GM12878 (cell line): ENCODE measurements around the gene CD9. TPM values are rescaled to one million over a fixed set of nuclear protein-coding genes. Genes with fewer than 3 reads are reported as not detected.

ENCODE experiments used
- ATAC-seq: fragments of 200-7000 bp; cut with Tn5 transposase; 3 replicates; pipeline ENCODE4 v1.9.1; 2020; ENCODE audit warnings: mild to moderate bottlenecking, moderate library complexity
- BruUV-seq: library from RNA; stranded (reverse); fragments of 400-500 nt; replicated peaks from 2 replicates; lab custom pipeline; 2021; lab: Mats Ljungman, UMichigan
- CTCF ChIA-PET: fragments of 300-600 bp; sonication (Branson Sonifier 250); formaldehyde crosslinking; extraction: SDS; loops from one replicate; lab custom pipeline; 2021; ENCODE audit warnings: inconsistent platforms; lab: Yijun Ruan, JAX
- POLR2A ChIA-PET: fragments of 350-600 bp; formaldehyde crosslinking; extraction: SDS; loops from one replicate; lab custom pipeline; 2021; ENCODE audit warnings: inconsistent platforms; lab: Charles Lee
- RAD21 ChIA-PET: fragments of 300-600 bp; sonication (Branson Sonifier 250); formaldehyde crosslinking; loops from one replicate; lab custom pipeline; 2023; ENCODE audit warnings: antibody characterized with exemption; ENCODE audit not compliant: unreplicated experiment; lab: Charles Lee
- SMC1A ChIA-PET: fragments of 300-600 bp; sonication (Branson Sonifier 250); formaldehyde crosslinking; loops from one replicate; lab custom pipeline; 2023; ENCODE audit not compliant: unreplicated experiment, uncharacterized antibody; lab: Charles Lee
- DNase-seq: peaks from one replicate; pipeline ENCODE4 v3.0.0-alpha.2; 2011; ENCODE audit warnings: low read depth, low spot score
- FAIRE-seq: peaks from 3 replicates; lab custom pipeline; 2011; peaks lifted over from hg19 to GRCh38; lab: Jason Lieb, UNC
- H2AFZ ChIP-seq: 2 replicates; pipeline ENCODE4 v1.6.0; 2011; ENCODE audit warnings: low read depth, low read length, control low read depth; ENCODE audit not compliant: control insufficient read depth
- H3K27ac ChIP-seq: 2 replicates; pipeline ENCODE4 v1.5.1; 2011; ENCODE audit warnings: control low read depth; ENCODE audit not compliant: control insufficient read depth, insufficient read depth
- H3K27me3 ChIP-seq, 2 experiments: replicated peaks in 1 of 2; 2 replicates each; pipeline versions ENCODE4 v1.6.0 to v1.6.1; 2011; ENCODE audit warnings: low read length in 1 of 2; ENCODE audit not compliant: control insufficient read depth in 2 of 2, insufficient read depth in 2 of 2
- H3K36me3 ChIP-seq, 2 experiments: 2 replicates each; pipeline ENCODE4 v1.5.1; 2011; ENCODE audit warnings: low read length in 1 of 2; ENCODE audit not compliant: control insufficient read depth in 2 of 2, insufficient read depth in 2 of 2
- H3K4me1 ChIP-seq: 2 replicates; pipeline ENCODE4 v1.6.1; 2011; ENCODE audit warnings: mild to moderate bottlenecking, low read length, moderate library complexity, mixed read lengths; ENCODE audit not compliant: control insufficient read depth, insufficient read depth
- H3K4me2 ChIP-seq: 2 replicates; pipeline ENCODE4 v1.6.0; 2011; ENCODE audit warnings: control low read depth; ENCODE audit not compliant: control insufficient read depth, insufficient read depth
- H3K4me3 ChIP-seq: fragments of 200-600 bp; sonication (generic); 2 replicates; pipeline ENCODE4 v1.5.1; 2016
- H3K79me2 ChIP-seq: 2 replicates; pipeline ENCODE4 v1.6.0; 2011; ENCODE audit warnings: low read length; ENCODE audit not compliant: control insufficient read depth, insufficient read depth
- H3K9ac ChIP-seq: 2 replicates; pipeline ENCODE4 v1.8.0; 2011; ENCODE audit warnings: low read length, control low read depth, mixed read lengths; ENCODE audit not compliant: control insufficient read depth, insufficient read depth
- H3K9me3 ChIP-seq: replicated peaks from 3 replicates; pipeline ENCODE4 v1.5.1; 2011; ENCODE audit warnings: mild to moderate bottlenecking, low read length; ENCODE audit not compliant: control insufficient read depth, insufficient read depth
- H4K20me1 ChIP-seq: 2 replicates; pipeline ENCODE4 v1.6.0; 2011; ENCODE audit not compliant: control insufficient read depth, insufficient read depth
- CBX3 ChIP-seq: fragments of 200-600 bp; sonication (generic); IDR thresholded peaks from 2 replicates; pipeline ENCODE4 v1.6.1; 2016; ENCODE audit warnings: low read depth, borderline replicate concordance
- CREB1 ChIP-seq: IDR thresholded peaks from 2 replicates; pipeline ENCODE4 v1.6.1; 2012; ENCODE audit warnings: low read depth, mild to moderate bottlenecking, inconsistent platforms
- EZH2 ChIP-seq: IDR thresholded peaks from 2 replicates; pipeline ENCODE4 v1.6.1; 2012; ENCODE audit warnings: low read depth, mild to moderate bottlenecking, control low read depth, inconsistent platforms, low read length, borderline replicate concordance; ENCODE audit not compliant: control insufficient read depth
- FOXK2 ChIP-seq: fragments of 450-650 bp; IDR thresholded peaks from 2 replicates; pipeline ENCODE4 v1.6.1; 2017; ENCODE audit warnings: mild to moderate bottlenecking, moderate library complexity
- IRF4 ChIP-seq: IDR thresholded peaks from 2 replicates; pipeline ENCODE4 v1.6.1; 2011; ENCODE audit warnings: low read depth, low read length
- MXI1 ChIP-seq: fragments of 150-350 bp; IDR thresholded peaks from 2 replicates; pipeline ENCODE4 v1.6.1; 2011; ENCODE audit warnings: low read depth, mild to moderate bottlenecking, inconsistent platforms, low read length, improper control_type of control experiment
- MYC ChIP-seq: IDR thresholded peaks from 2 replicates; pipeline ENCODE4 v1.6.1; 2011; ENCODE audit warnings: mild to moderate bottlenecking, low read length, moderate library complexity, inconsistent platforms; ENCODE audit not compliant: insufficient read depth, insufficient replicate concordance, insufficient read length, severe bottlenecking
- NFIC ChIP-seq: IDR thresholded peaks from 2 replicates; pipeline ENCODE4 v1.6.1; 2012; ENCODE audit warnings: low read depth, mild to moderate bottlenecking, inconsistent platforms, low read length, moderate library complexity
- POLR2AphosphoS2 ChIP-seq: IDR thresholded peaks from 2 replicates; pipeline ENCODE4 v1.6.1; 2011; ENCODE audit warnings: low read depth, mild to moderate bottlenecking, low read length, improper control_type of control experiment, moderate library complexity
- TCF7 ChIP-seq: IDR thresholded peaks from 2 replicates; pipeline ENCODE4 v1.6.1; 2014; ENCODE audit warnings: antibody characterized with exemption, borderline replicate concordance
- ZBTB40 ChIP-seq: fragments of 450-650 bp; IDR thresholded peaks from 2 replicates; pipeline ENCODE4 v1.6.1; 2016; ENCODE audit warnings: mild to moderate bottlenecking, moderate library complexity, borderline replicate concordance
- ZSCAN29 ChIP-seq: fragments of 450-650 bp; IDR thresholded peaks from 2 replicates; pipeline ENCODE4 v1.6.1; 2017; ENCODE audit warnings: mild to moderate bottlenecking, moderate library complexity
- WGBS: methylation state at CpG from one replicate; pipeline ENCODE4 v1.1.6; 2016; ENCODE audit warnings: low lambda C conversion rate; ENCODE audit not compliant: insufficient replicate concordance, insufficient coverage; ENCODE audit errors: missing lambda C conversion rate; 5-methylcytosine and 5-hydroxymethylcytosine counted together
- in situ Hi-C: fragments of 300-500 bp; cut with MboI; formaldehyde crosslinking; loops from 9 replicates; pipeline ENCODE4 v1.14.3; 2018; ENCODE audit warnings: mixed read lengths
- intact Hi-C: fragments of 100-400 bp; cut with micrococcal nuclease; formaldehyde crosslinking; loops from one replicate; pipeline ENCODE4 v1.14.2; 2022; ENCODE audit not compliant: unreplicated experiment
- polyA plus RNA-seq, 11 experiments: library from polyadenylated mRNA; depleted of rRNA in 4 of 11; unstranded in 6 of 11; stranded (reverse) in 5 of 11; fragments of >200 nt; fragmentation: Nextera tagmentation in 4 of 11; fragmentation: Illumina TruSeq in 1 of 11; extraction: Ambion mirVana in 4 of 11; extraction: Trizol in 1 of 11; gene quantifications; 1 replicate in 1 of 11; 2 replicates in 10 of 11; pipeline versions ENCODE4 v1.2.1 to v1.2.3, GENCODE V29; 2011 to 2016; ENCODE audit warnings: inconsistent platforms in 2 of 11, missing spikeins in 2 of 11, low read depth in 1 of 11
- total RNA-seq, 4 experiments: library from RNA; depleted of rRNA in 3 of 4; stranded (reverse); fragments of >200 nt in 3 of 4; fragmentation: Illumina TruSeq in 1 of 4; extraction: Trizol in 1 of 4; gene quantifications; 2 replicates each; pipeline versions ENCODE4 v1.2.1 to v1.2.3, GENCODE V29; 2013 to 2021

The CD9 gene
- total and polyA plus RNA-seq, 10 of the 15 experiments (the other 5 are each of a cell fraction or from before 2014, with no cell fraction given): 4.8 to 29.9 (median 9.7) TPM

DNA sequence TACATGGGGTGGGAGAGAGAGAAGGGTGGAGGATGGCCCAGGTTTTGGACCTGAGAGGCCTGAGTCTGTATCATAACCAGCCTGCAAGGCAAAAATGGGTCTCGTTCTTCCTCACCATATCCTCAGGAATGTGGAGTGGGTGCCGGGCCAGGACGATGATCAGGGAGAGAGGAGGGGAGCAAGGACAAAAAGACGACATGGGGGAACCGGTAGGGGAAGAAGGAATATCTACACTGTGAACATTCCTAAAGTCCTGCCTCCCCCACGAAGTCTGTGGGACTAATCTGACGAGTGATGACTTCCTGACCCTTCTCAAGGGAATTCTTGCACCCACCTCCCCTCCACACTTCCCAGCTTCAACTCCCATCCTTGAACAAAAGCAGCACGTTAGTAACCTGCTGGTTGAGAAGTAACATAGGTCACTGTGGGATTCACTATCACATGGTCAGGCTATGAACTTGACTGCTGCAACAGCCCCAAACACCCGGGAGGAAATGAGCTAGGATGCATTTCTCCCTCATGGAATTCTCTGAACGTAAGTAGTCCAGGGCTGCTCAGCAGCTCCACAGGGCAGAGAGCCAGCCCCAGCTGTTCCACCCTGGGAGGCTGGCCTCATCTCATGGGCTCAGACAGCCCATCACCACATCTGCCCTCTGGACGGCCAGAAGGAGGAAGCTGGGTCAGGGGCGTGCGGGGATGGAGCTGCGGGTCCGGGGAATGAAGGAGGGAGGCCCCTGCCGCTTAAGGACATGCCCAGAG is 38.9 kb upstream of the CD9 start (continued):
- TF ChIP-seq EZH2 (no peak), IRF4 (no peak)

GRCh38 chr12:6163416-6164060 is 36.7 kb upstream of the CD9 start:
- ChIA-PET SMC1A (interaction anchor here (0.6 to 1.0 kb wide), 3 partner anchors 32 to 1537 kb away, joined by 3 read pairs; no protein-coding TSS in a partner anchor), POLR2A (no interaction called here), CTCF (no interaction called here)
- DNase-seq (no peak), ATAC-seq (no peak), FAIRE-seq (no peak)
- Histone ChIP-seq H3K27ac (no peak overlapping the region), H3K79me2 (no peaks in the 10 kb centered on the region), H4K20me1 (no peaks in the 10 kb centered on the region), H2AFZ (no peak overlapping the region), H3K4me2 (no peak overlapping the region), H3K36me3 (no peaks in the 10 kb centered on the region), H3K9me3 (no peaks in the 10 kb centered on the region), H3K4me3 (no peak overlapping the region), H3K9ac (no peak overlapping the region), H3K4me1 (peaks cover 18% of the 10 kb centered on the region)
- 31% methylated on average over 8 of the region's 8 CpGs for WGBS
- in situ Hi-C loops: no loop called here
- BruUV-seq: no TSS peak
- intact Hi-C loops: no loop called here
- TF ChIP-seq POLR2AphosphoS2 (no peak), ZBTB40 (no peak), TCF7 (no peak), ZSCAN29 (no peak), CREB1 (no peak), NFIC (no peak), CBX3 (no peak), MYC (no peak), MXI1 (no peak), FOXK2 (no peak)
- TF ChIP-seq, all 136 proteins: peak for 0
- RAD21 ChIA-PET: interaction anchor here (0.6 to 0.7 kb wide), 2 partner anchors 10 to 120 kb away, joined by 3 to 4 read pairs; no protein-coding TSS in a partner anchor
- no peaks in the 10 kb centered on the region for H3K27me3 ChIP-seq
